ENCODE data around the gene ATP11A. TPM values are rescaled to one million over a fixed set of nuclear protein-coding genes. Genes with fewer than 3 reads are reported as not detected.

The ATP11A gene
- total RNA-seq, 2 experiments from 2014 or later, result 24.7 to 25.6 TPM

GRCh38 chr13:112709825-112710783, 20.3 kb downstream of the ATP11A start:
- DNase-seq, result no peak
- intact Hi-C loops (cut with micrococcal nuclease), result no loop called here
- Mint-ChIP-seq H3K4me1 (ENCODE audit: low read depth) (peaks cover 15% of the 10 kb centered on the region), H3K27me3 (ENCODE audit: low read depth) (no peaks in the 10 kb centered on the region), H3K4me3 (no peak overlapping the region), H3K9me3 (no peaks in the 10 kb centered on the region), H3K27ac (no peak overlapping the region), H3K36me3 (ENCODE audit: low read depth) (peaks cover 2% of the 10 kb centered on the region)
- CTCF ChIA-PET, result no interaction called here

GRCh38 chr13:112710855-112711527, 21.2 kb downstream of the ATP11A start:
- H3K4me1 Mint-ChIP-seq (ENCODE audit: low read depth), result peaks cover 15% of the 10 kb centered on the region
- H3K27me3 Mint-ChIP-seq (ENCODE audit: low read depth), result no peaks in the 10 kb centered on the region
- CTCF ChIA-PET, result no interaction called here
- H3K4me3 Mint-ChIP-seq, result no peak overlapping the region
- H3K36me3 Mint-ChIP-seq (ENCODE audit: low read depth), result peaks cover 2% of the 10 kb centered on the region
- intact Hi-C loops (cut with micrococcal nuclease), result no loop called here
- no peak overlapping the region for H3K27ac Mint-ChIP-seq
- H3K9me3 Mint-ChIP-seq, result no peaks in the 10 kb centered on the region
- no peak for DNase-seq

GRCh38 chr13:112711528-112712265, 21.9 kb downstream of the ATP11A start:
- Mint-ChIP-seq H3K36me3 (ENCODE audit: low read depth) (peaks cover 2% of the 10 kb centered on the region), H3K27ac (no peak overlapping the region), H3K9me3 (no peaks in the 10 kb centered on the region), H3K4me1 (ENCODE audit: low read depth) (peaks cover 15% of the 10 kb centered on the region), H3K4me3 (no peak overlapping the region), H3K27me3 (ENCODE audit: low read depth) (no peaks in the 10 kb centered on the region)
- CTCF ChIA-PET, result interaction anchor here (0.9 kb wide), 1 partner anchor 14 kb away, joined by 3 read pairs; no protein-coding TSS in a partner anchor
- DNase-seq, result peak; percentile 56
- intact Hi-C loops (cut with micrococcal nuclease), result no loop called here

GRCh38 chr13:112712451-112713207, 22.8 kb downstream of the ATP11A start:
- Mint-ChIP-seq H3K36me3 (ENCODE audit: low read depth) (peaks cover 2% of the 10 kb centered on the region), H3K27me3 (ENCODE audit: low read depth) (no peaks in the 10 kb centered on the region), H3K9me3 (no peaks in the 10 kb centered on the region), H3K4me1 (ENCODE audit: low read depth) (peaks cover 15% of the 10 kb centered on the region), H3K4me3 (no peak overlapping the region), H3K27ac (no peak overlapping the region)
- CTCF ChIA-PET, result interaction anchor here (0.9 kb wide), 1 partner anchor 14 kb away, joined by 3 read pairs; no protein-coding TSS in a partner anchor
- DNase-seq, result no peak
- intact Hi-C loops (cut with micrococcal nuclease), result no loop called here

GRCh38 chr13:112713517-112714253, 23.8 kb downstream of the ATP11A start:
- Mint-ChIP-seq H3K4me1 (ENCODE audit: low read depth) (peaks cover 15% of the 10 kb centered on the region), H3K9me3 (no peaks in the 10 kb centered on the region), H3K4me3 (no peak overlapping the region), H3K27ac (no peak overlapping the region), H3K36me3 (ENCODE audit: low read depth) (peaks cover 2% of the 10 kb centered on the region), H3K27me3 (ENCODE audit: low read depth) (no peaks in the 10 kb centered on the region)
- no peak for DNase-seq
- intact Hi-C loops (cut with micrococcal nuclease), result no loop called here
- CTCF ChIA-PET, result no interaction called here

GRCh38 chr13:112714376-112715174, 24.7 kb downstream of the ATP11A start:
- Mint-ChIP-seq H3K27ac (no peak overlapping the region), H3K4me1 (ENCODE audit: low read depth) (peaks cover 17% of the 10 kb centered on the region), H3K4me3 (no peak overlapping the region), H3K9me3 (no peaks in the 10 kb centered on the region), H3K36me3 (ENCODE audit: low read depth) (peaks cover 6% of the 10 kb centered on the region), H3K27me3 (ENCODE audit: low read depth) (no peaks in the 10 kb centered on the region)
- CTCF ChIA-PET, result no interaction called here
- intact Hi-C loops (cut with micrococcal nuclease), result no loop called here
- no peak for DNase-seq

- CTCF ChIA-PET, result no interaction called here
- Mint-ChIP-seq H3K4me3 (no peak overlapping the region), H3K27ac (no peak overlapping the region), H3K9me3 (no peaks in the 10 kb centered on the region), H3K4me1 (ENCODE audit: low read depth) (peaks cover 17% of the 10 kb centered on the region), H3K27me3 (ENCODE audit: low read depth) (no peaks in the 10 kb centered on the region), H3K36me3 (ENCODE audit: low read depth) (peaks cover 6% of the 10 kb centered on the region)
- DNase-seq, result no peak
- intact Hi-C loops (cut with micrococcal nuclease), result no loop called here
Measured at GRCh38 chr13:112715210-112715609, 25.4 kb downstream of the ATP11A start.

- peaks cover 6% of the 10 kb centered on the region for H3K36me3 Mint-ChIP-seq (ENCODE audit: low read depth)
- H3K4me1 Mint-ChIP-seq (ENCODE audit: low read depth), result peaks cover 17% of the 10 kb centered on the region
- no peaks in the 10 kb centered on the region for H3K27me3 Mint-ChIP-seq (ENCODE audit: low read depth)
- no peak overlapping the region for H3K4me3 Mint-ChIP-seq
- CTCF ChIA-PET, result no interaction called here
- DNase-seq, result no peak
- H3K9me3 Mint-ChIP-seq, result no peaks in the 10 kb centered on the region
- intact Hi-C loops (cut with micrococcal nuclease), result no loop called here
- no peak overlapping the region for H3K27ac Mint-ChIP-seq
Measured at GRCh38 chr13:112715715-112716460, 26.1 kb downstream of the ATP11A start.

GRCh38 chr13:112716461-112716820, 26.6 kb downstream of the ATP11A start:
- intact Hi-C loops (cut with micrococcal nuclease), result no loop called here
- Mint-ChIP-seq H3K27me3 (ENCODE audit: low read depth) (no peaks in the 10 kb centered on the region), H3K36me3 (ENCODE audit: low read depth) (peaks cover 6% of the 10 kb centered on the region), H3K4me3 (no peak overlapping the region), H3K9me3 (no peaks in the 10 kb centered on the region), H3K4me1 (ENCODE audit: low read depth) (peaks cover 16% of the 10 kb centered on the region), H3K27ac (no peak overlapping the region)
- CTCF ChIA-PET, result no interaction called here
- no peak for DNase-seq

GRCh38 chr13:112716841-112717520, 27.1 kb downstream of the ATP11A start:
- H3K4me3 Mint-ChIP-seq, result no peak overlapping the region
- no peak overlapping the region for H3K27ac Mint-ChIP-seq
- H3K27me3 Mint-ChIP-seq (ENCODE audit: low read depth), result no peaks in the 10 kb centered on the region
- CTCF ChIA-PET, result no interaction called here
- intact Hi-C loops (cut with micrococcal nuclease), result no loop called here
- H3K36me3 Mint-ChIP-seq (ENCODE audit: low read depth), result peaks cover 6% of the 10 kb centered on the region
- no peaks in the 10 kb centered on the region for H3K9me3 Mint-ChIP-seq
- no peak for DNase-seq
- peaks cover 14% of the 10 kb centered on the region for H3K4me1 Mint-ChIP-seq (ENCODE audit: low read depth)
